Gastrocnemius medialis (tissue), 4 donors: ENCODE measurements around the gene ETV6. TPM values are rescaled to one million over a fixed set of nuclear protein-coding genes. Genes with fewer than 3 reads are reported as not detected.

ENCODE experiments used
- ATAC-seq, 2 donors: fragments of 150-250 bp; one replicate each; pipeline ENCODE4 v1.9.1; 2016
- DNase-seq, 2 donors: peaks; one replicate each; pipeline ENCODE4 v3.0.0-alpha.2; 2019
- H3K27ac ChIP-seq, 4 donors: fragments of 200-600 bp; sonication (generic); 1 replicate in 1 of 4; 2 replicates in 3 of 4; pipeline ENCODE4 v1.5.1; 2016 to 2018; ENCODE audit warnings: mild to moderate bottlenecking in 2 of 4, moderate library complexity in 1 of 4
- H3K27me3 ChIP-seq, 3 donors: fragments of 200-600 bp; sonication (generic) in 2 of 3; 1 replicate in 1 of 3; 2 replicates in 2 of 3; pipeline versions ENCODE4 v1.5.1 to v1.6.0; 2016 to 2019; ENCODE audit warnings: mild to moderate bottlenecking in 1 of 3, moderate library complexity in 1 of 3
- H3K36me3 ChIP-seq, 2 donors: fragments of 200-600 bp; sonication (generic) in 1 of 2; one replicate each; pipeline ENCODE4 v1.5.1; 2017 to 2018
- H3K4me1 ChIP-seq, 2 donors: fragments of 200-600 bp; sonication (generic) in 1 of 2; one replicate each; pipeline ENCODE4 v1.5.1; 2016 to 2017; ENCODE audit warnings: mild to moderate bottlenecking in 2 of 2
- H3K4me3 ChIP-seq, 4 donors: fragments of 200-600 bp; sonication (generic) in 3 of 4; 1 replicate in 1 of 4; 2 replicates in 3 of 4; pipeline ENCODE4 v1.5.1; 2016 to 2019; ENCODE audit warnings: mild to moderate bottlenecking in 2 of 4
- H3K9me3 ChIP-seq, 3 donors: fragments of 200-600 bp; sonication (generic) in 2 of 3; 1 replicate in 1 of 3; 2 replicates in 2 of 3; pipeline ENCODE4 v1.5.1; 2016 to 2019
- CTCF ChIP-seq, 5 experiments: fragments of 450-650 bp in 3 of 5; fragments of 200-600 bp in 2 of 5; sonication (generic) in 2 of 5; IDR thresholded peaks in 4 of 5; conservative IDR thresholded peaks in 1 of 5; 1 replicate in 4 of 5; 2 replicates in 1 of 5; pipeline ENCODE4 v1.5.1; 2016 to 2019; ENCODE audit warnings: antibody characterized with exemption in 5 of 5, mild to moderate bottlenecking in 3 of 5, moderate library complexity in 3 of 5
- POLR2A ChIP-seq, 2 donors: fragments of 450-650 bp; IDR thresholded peaks; one replicate each; pipeline ENCODE4 v1.6.1; 2017; ENCODE audit warnings: antibody characterized with exemption in 2 of 2, mild to moderate bottlenecking in 2 of 2, moderate library complexity in 2 of 2
- in situ Hi-C, 4 donors: fragments of 200-750 bp; cut with MboI; loops; one replicate each; pipeline versions ENCODE4 v1.15.0 to v1.8.0; 2017; ENCODE audit warnings: low sequenced_read_pairs in 4 of 4
- intact Hi-C: fragments of 100-400 bp; cut with DNase I; formaldehyde crosslinking; loops from one replicate; pipeline ENCODE4 v1.15.1; 2023; ENCODE audit warnings: low total_unique reads
- total RNA-seq, 4 donors: library from RNA; depleted of rRNA; stranded (reverse); fragments of >200 nt; gene quantifications; one replicate each; pipeline versions ENCODE4 v1.1.0 to v1.2.3, GENCODE V29; 2016

The ETV6 gene
- total RNA-seq, 4 donors from 2014 or later: 2.8 to 5.9 (median 3.3) TPM

GRCh38 chr12:11757095-11757494, 107.6 kb downstream of the ETV6 start:
- Histone ChIP-seq H3K9me3 (no peaks in the 10 kb centered on the region), H3K27me3 (no peaks in the 10 kb centered on the region), H3K4me1 (peaks cover 35 to 45% of the 10 kb centered on the region in 2 donors), H3K4me3 (no peak overlapping the region), H3K27ac (peak overlapping the region in 2 of 4 donors; percentile 57 to 64), H3K36me3 (no peaks in the 10 kb centered on the region)
- in situ Hi-C loops: no loop called here
- ATAC-seq (no peak), DNase-seq (no peak)
- TF ChIP-seq POLR2A (IDR thresholded peaks at IDR 0.05) (no peak), CTCF (IDR thresholded peaks at IDR 0.05 in 4 of 5, conservative IDR thresholded peaks at IDR 0.05 in 1 of 5) (no peak)
- intact Hi-C loops: loop anchor here (5.0 kb wide), 1 partner anchor 40 kb away; no protein-coding TSS in a partner anchor

GRCh38 chr12:11757531-11757930, 108.1 kb downstream of the ETV6 start:
- peak overlapping the region; percentile 58 to 73 (median 67) for H3K27ac ChIP-seq
- no peak overlapping the region for H3K4me3 ChIP-seq
- ATAC-seq (no peak), DNase-seq (no peak)
- H3K27me3 ChIP-seq: no peaks in the 10 kb centered on the region
- H3K4me1 ChIP-seq: peaks cover 35 to 50% of the 10 kb centered on the region in 2 donors
- H3K36me3 ChIP-seq: no peaks in the 10 kb centered on the region
- H3K9me3 ChIP-seq: no peaks in the 10 kb centered on the region
- in situ Hi-C loops: no loop called here
- intact Hi-C loops: loop anchor here (5.0 kb wide), 1 partner anchor 40 kb away; no protein-coding TSS in a partner anchor
- TF ChIP-seq POLR2A (IDR thresholded peaks at IDR 0.05): no peak
- no peak for TF ChIP-seq CTCF (IDR thresholded peaks at IDR 0.05 in 4 of 5, conservative IDR thresholded peaks at IDR 0.05 in 1 of 5)

- Histone ChIP-seq H3K27ac (peak overlapping the region; percentile 58 to 73 (median 67)), H3K36me3 (no peaks in the 10 kb centered on the region), H3K9me3 (no peaks in the 10 kb centered on the region), H3K27me3 (no peaks in the 10 kb centered on the region), H3K4me3 (no peak overlapping the region), H3K4me1 (peaks cover 35 to 51% of the 10 kb centered on the region in 2 donors)
- intact Hi-C loops: loop anchor here (2.0 to 5.0 kb wide), 2 partner anchors 21 to 39 kb away; no protein-coding TSS in a partner anchor
- DNase-seq (no peak), ATAC-seq (peak in 1 of 2 donors; percentile 46)
- TF ChIP-seq POLR2A (IDR thresholded peaks at IDR 0.05) (no peak), CTCF (IDR thresholded peaks at IDR 0.05 in 4 of 5, conservative IDR thresholded peaks at IDR 0.05 in 1 of 5) (no peak)
- in situ Hi-C loops: no loop called here
These were observed 108.6 kb downstream of the ETV6 start for GRCh38 chr12:11758087-11758486.

- intact Hi-C loops: loop anchor here (2.0 to 5.0 kb wide), 2 partner anchors 20 to 38 kb away; no protein-coding TSS in a partner anchor
- H3K27me3 ChIP-seq: no peaks in the 10 kb centered on the region
- DNase-seq (no peak), ATAC-seq (peak; percentile 34 to 40)
- TF ChIP-seq POLR2A (IDR thresholded peaks at IDR 0.05): no peak
- peaks cover 35 to 51% of the 10 kb centered on the region in 2 donors for H3K4me1 ChIP-seq
- H3K9me3 ChIP-seq: no peaks in the 10 kb centered on the region
- in situ Hi-C loops: no loop called here
- peak overlapping the region; percentile 58 to 73 (median 67) for H3K27ac ChIP-seq
- no peaks in the 10 kb centered on the region for H3K36me3 ChIP-seq
- H3K4me3 ChIP-seq: no peak overlapping the region
These were observed 109.3 kb downstream of the ETV6 start for GRCh38 chr12:11758510-11759493.

- no peak for ATAC-seq
- Histone ChIP-seq H3K4me3 (no peak overlapping the region), H3K27me3 (no peaks in the 10 kb centered on the region), H3K36me3 (no peaks in the 10 kb centered on the region), H3K9me3 (no peaks in the 10 kb centered on the region), H3K4me1 (peaks cover 35 to 51% of the 10 kb centered on the region in 2 donors), H3K27ac (peak overlapping the region; percentile 58 to 73 (median 67))
- DNase-seq: no peak
- no peak for TF ChIP-seq POLR2A (IDR thresholded peaks at IDR 0.05)
- no peak for TF ChIP-seq CTCF (IDR thresholded peaks at IDR 0.05 in 4 of 5, conservative IDR thresholded peaks at IDR 0.05 in 1 of 5)
- intact Hi-C loops (loop anchor here (2.0 to 5.0 kb wide), 2 partner anchors 19 to 38 kb away; no protein-coding TSS in a partner anchor), in situ Hi-C loops (no loop called here)
These were observed 110.0 kb downstream of the ETV6 start for GRCh38 chr12:11759494-11759878.
